GM23338 (cell line): ENCODE measurements around the gene NDUFS2. TPM values are rescaled to one million over a fixed set of nuclear protein-coding genes. Genes with fewer than 3 reads are reported as not detected.

Experiments used
- ATAC-seq: fragments of 200-7000 bp; cut with Tn5 transposase; 3 replicates; pipeline ENCODE4 v1.9.1; 2020
- DNase-seq: peaks from one replicate; pipeline ENCODE4 v3.0.0-alpha.2; 2015; ENCODE audit warnings: low spot score
- H2AFZ ChIP-seq: fragments of 200-600 bp; sonication (generic); 2 replicates; pipeline ENCODE4 v1.8.0; 2016; ENCODE audit warnings: antibody characterized with exemption, mild to moderate bottlenecking, moderate library complexity
- H3F3A ChIP-seq: fragments of 200-600 bp; sonication (generic); replicated peaks from 2 replicates; pipeline ENCODE4 v1.8.0; 2017; ENCODE audit warnings: antibody characterized with exemption, mixed run types, low read depth
- H3K27ac ChIP-seq: fragments of 200-600 bp; sonication (generic); 2 replicates; pipeline ENCODE4 v1.6.1; 2016; ENCODE audit warnings: low read depth
- H3K27me3 ChIP-seq: fragments of 200-600 bp; sonication (generic); 2 replicates; pipeline ENCODE4 v1.8.0; 2016; ENCODE audit warnings: mild to moderate bottlenecking, mixed run types, moderate library complexity; ENCODE audit not compliant: insufficient read depth
- H3K36me3 ChIP-seq: fragments of 200-600 bp; sonication (generic); 2 replicates; pipeline ENCODE4 v1.8.0; 2016; ENCODE audit warnings: mild to moderate bottlenecking; ENCODE audit not compliant: insufficient read depth
- H3K4me1 ChIP-seq: fragments of 200-600 bp; sonication (generic); 2 replicates; pipeline ENCODE4 v1.8.0; 2016; ENCODE audit warnings: mild to moderate bottlenecking, moderate library complexity; ENCODE audit not compliant: insufficient read depth
- H3K4me2 ChIP-seq: fragments of 200-600 bp; sonication (generic); 2 replicates; pipeline ENCODE4 v1.7.1; 2017; ENCODE audit warnings: mixed run types
- H3K4me3 ChIP-seq: fragments of 200-600 bp; sonication (generic); 2 replicates; pipeline ENCODE4 v1.6.1; 2016; ENCODE audit warnings: mixed run types
- H3K79me2 ChIP-seq: fragments of 200-600 bp; sonication (generic); replicated peaks from 2 replicates; pipeline ENCODE4 v1.8.0; 2017; ENCODE audit warnings: mild to moderate bottlenecking; ENCODE audit not compliant: insufficient read depth
- H3K9me2 ChIP-seq: fragments of 200-600 bp; sonication (generic); 2 replicates; pipeline ENCODE4 v1.8.0; 2017; ENCODE audit not compliant: insufficient read depth
- H4K20me1 ChIP-seq: fragments of 200-600 bp; sonication (generic); replicated peaks from 2 replicates; pipeline ENCODE4 v1.8.0; 2017; ENCODE audit warnings: mild to moderate bottlenecking; ENCODE audit not compliant: insufficient read depth
- H3K27ac Mint-ChIP-seq: 2 replicates; pipeline ENCODE4 v1.8.0; 2020; ENCODE audit warnings: inconsistent platforms, mild to moderate bottlenecking, moderate library complexity, mixed read lengths
- H3K27me3 Mint-ChIP-seq: 3 replicates; pipeline ENCODE4 v1.8.0; 2022; ENCODE audit warnings: low read depth, mild to moderate bottlenecking, moderate library complexity, mixed read lengths, inconsistent platforms; ENCODE audit not compliant: insufficient read depth, poor library complexity
- H3K36me3 Mint-ChIP-seq: 3 replicates; pipeline ENCODE4 v1.8.0; 2021; ENCODE audit warnings: low read depth, mild to moderate bottlenecking, inconsistent platforms, moderate library complexity, mixed read lengths
- H3K4me1 Mint-ChIP-seq: 3 replicates; pipeline ENCODE4 v1.8.0; 2020; ENCODE audit warnings: mild to moderate bottlenecking, inconsistent platforms, mixed read lengths
- H3K4me3 Mint-ChIP-seq: 3 replicates; pipeline ENCODE4 v1.8.0; 2021; ENCODE audit warnings: moderate library complexity, mild to moderate bottlenecking, inconsistent platforms, mixed read lengths
- H3K9me3 Mint-ChIP-seq: 3 replicates; pipeline ENCODE4 v1.8.0; 2020; ENCODE audit warnings: moderate library complexity, mild to moderate bottlenecking, inconsistent platforms, mixed read lengths
- CREB1 ChIP-seq: fragments of 250-450 bp; sonication (Bioruptor Pico); IDR thresholded peaks from 2 replicates; pipeline ENCODE4 v1.5.0; 2020; ENCODE audit warnings: low read depth, mild to moderate bottlenecking, moderate library complexity
- CTCF ChIP-seq, 2 experiments: fragments of 200-600 bp in 1 of 2; sonication (generic) in 1 of 2; conservative IDR thresholded peaks; 2 replicates each; pipeline versions ENCODE4 v1.5.1 to v1.6.1; 2016 to 2017; ENCODE audit warnings: antibody characterized with exemption in 2 of 2, low read depth in 2 of 2, mild to moderate bottlenecking in 2 of 2, moderate library complexity in 1 of 2
- ETS1 ChIP-seq: IDR thresholded peaks from 2 replicates; pipeline ENCODE4 v1.6.1; 2016; ENCODE audit warnings: antibody characterized with exemption
- EZH2 ChIP-seq: fragments of 200-600 bp; sonication (generic); IDR thresholded peaks from one replicate; pipeline ENCODE4 v1.8.0; 2017; ENCODE audit warnings: antibody characterized with exemption, mild to moderate bottlenecking, low read depth; ENCODE audit not compliant: unreplicated experiment
- NANOG ChIP-seq: IDR thresholded peaks from 2 replicates; pipeline ENCODE4 v1.6.1; 2016; ENCODE audit warnings: antibody characterized with exemption, borderline replicate concordance
- REST ChIP-seq: IDR thresholded peaks from one replicate; pipeline ENCODE4 v1.6.1; 2018; ENCODE audit warnings: antibody characterized with exemption; ENCODE audit not compliant: unreplicated experiment
- ZNF114 ChIP-seq: fragments of 250-450 bp; sonication (Bioruptor Pico); IDR thresholded peaks from 2 replicates; pipeline ENCODE4 v1.5.0; 2020; ENCODE audit warnings: mild to moderate bottlenecking, moderate library complexity
- ZNF331 ChIP-seq: fragments of 250-450 bp; sonication (Bioruptor Pico); IDR thresholded peaks from 2 replicates; pipeline ENCODE4 v1.5.0; 2020; ENCODE audit warnings: low read depth, mild to moderate bottlenecking, moderate library complexity
- ZNF462 ChIP-seq: fragments of 250-450 bp; sonication (Bioruptor Pico); IDR thresholded peaks from 2 replicates; pipeline ENCODE4 v1.5.0; 2020; ENCODE audit warnings: mild to moderate bottlenecking, moderate library complexity
- polyA plus RNA-seq: library from polyadenylated mRNA; unstranded; fragments of >200 nt; fragmentation: Nextera tagmentation; extraction: Ambion mirVana; gene quantifications from 2 replicates; pipeline ENCODE4 v1.2.1, GENCODE V29; 2016
- total RNA-seq: library from RNA; depleted of rRNA; stranded (reverse); fragments of >200 nt; shearing (Covaris generic); gene quantifications from 2 replicates; pipeline ENCODE4 v1.2.3, GENCODE V29; 2014

NDUFS2 gene
- total and polyA plus RNA-seq, 2 experiments from 2014 or later, result 56.7 to 131 TPM

GRCh38 chr1:161229896-161230295 is 27.7 kb downstream of the NDUFS2 start:
- no peaks in the 10 kb centered on the region for H3K79me2 ChIP-seq
- ATAC-seq (no peak), DNase-seq (peak; percentile 65)
- peaks cover 20% of the 10 kb centered on the region for H3K36me3 Mint-ChIP-seq
- peaks cover 21% of the 10 kb centered on the region for H3K4me1 Mint-ChIP-seq
- H3K4me1 ChIP-seq, result peaks cover 13% of the 10 kb centered on the region
- H3K9me3 Mint-ChIP-seq, result no peaks in the 10 kb centered on the region
- H3K4me3 ChIP-seq, result no peak overlapping the region
- no peak overlapping the region for H3K4me2 ChIP-seq
- TF ChIP-seq CTCF (conservative IDR thresholded peaks at IDR 0.05; ENCODE audit: low read depth in 2 of 2) (peak; percentile 46 to 63), ZNF331 (CRISPR knock-in tag) (no peak)
- peaks cover 6% of the 10 kb centered on the region for H3K36me3 ChIP-seq
- peak overlapping the region; percentile 26; the same call in 1 of the 2 replicates for H3K27ac Mint-ChIP-seq
- H3K27ac ChIP-seq, result no peak overlapping the region
- H3K27me3 ChIP-seq, result no peaks in the 10 kb centered on the region
- peaks cover 9% of the 10 kb centered on the region; the same call in 1 of the 2 replicates for H3F3A ChIP-seq
- no peak overlapping the region for H2AFZ ChIP-seq
- no peaks in the 10 kb centered on the region for H3K9me2 ChIP-seq
- no peaks in the 10 kb centered on the region for H4K20me1 ChIP-seq
- no peak overlapping the region for H3K4me3 Mint-ChIP-seq
- peaks cover 6% of the 10 kb centered on the region for H3K27me3 Mint-ChIP-seq

- Mint-ChIP-seq H3K4me1 (peaks cover 16% of the 10 kb centered on the region), H3K36me3 (peaks cover 20% of the 10 kb centered on the region), H3K4me3 (no peak overlapping the region), H3K27ac (no peak overlapping the region), H3K9me3 (no peaks in the 10 kb centered on the region), H3K27me3 (peaks cover 4% of the 10 kb centered on the region)
- ATAC-seq (no peak), DNase-seq (no peak)
- H3K4me3 ChIP-seq, result no peak overlapping the region
- no peak overlapping the region for H2AFZ ChIP-seq
- peaks cover 6% of the 10 kb centered on the region for H3K36me3 ChIP-seq
- H3K79me2 ChIP-seq, result no peaks in the 10 kb centered on the region
- H3K27ac ChIP-seq, result no peak overlapping the region
- H3K4me2 ChIP-seq, result no peak overlapping the region
- peaks cover 8% of the 10 kb centered on the region for H3K4me1 ChIP-seq
- H3K27me3 ChIP-seq, result no peaks in the 10 kb centered on the region
- H4K20me1 ChIP-seq, result no peaks in the 10 kb centered on the region
- no peaks in the 10 kb centered on the region for H3K9me2 ChIP-seq
- H3F3A ChIP-seq, result peaks cover 9% of the 10 kb centered on the region; the same call in 1 of the 2 replicates
- TF ChIP-seq ZNF462, result no peak
- TF ChIP-seq REST, result no peak
- no peak for TF ChIP-seq ETS1
- no peak for TF ChIP-seq CREB1 (CRISPR knock-in tag)
- TF ChIP-seq EZH2, result no peak
- no peak for TF ChIP-seq NANOG
- TF ChIP-seq ZNF114 (CRISPR knock-in tag), result no peak
These were observed 28.6 kb downstream of the NDUFS2 start for GRCh38 chr1:161230762-161231161.
